GM12878 (cell line): ENCODE measurements around the gene TP73. TPM values are rescaled to one million over a fixed set of nuclear protein-coding genes. Genes with fewer than 3 reads are reported as not detected.

Experiments
- ATAC-seq: fragments of 200-7000 bp; cut with Tn5 transposase; 3 replicates; pipeline ENCODE4 v1.9.1; 2020; ENCODE audit warnings: mild to moderate bottlenecking, moderate library complexity
- BruUV-seq: library from RNA; stranded (reverse); fragments of 400-500 nt; replicated peaks from 2 replicates; lab custom pipeline; 2021; lab: Mats Ljungman, UMichigan
- CTCF ChIA-PET: fragments of 300-600 bp; sonication (Branson Sonifier 250); formaldehyde crosslinking; extraction: SDS; loops from one replicate; lab custom pipeline; 2021; ENCODE audit warnings: inconsistent platforms; lab: Yijun Ruan, JAX
- POLR2A ChIA-PET: fragments of 350-600 bp; formaldehyde crosslinking; extraction: SDS; loops from one replicate; lab custom pipeline; 2021; ENCODE audit warnings: inconsistent platforms; lab: Charles Lee
- RAD21 ChIA-PET: fragments of 300-600 bp; sonication (Branson Sonifier 250); formaldehyde crosslinking; loops from one replicate; lab custom pipeline; 2023; ENCODE audit warnings: antibody characterized with exemption; ENCODE audit not compliant: unreplicated experiment; lab: Charles Lee
- SMC1A ChIA-PET: fragments of 300-600 bp; sonication (Branson Sonifier 250); formaldehyde crosslinking; loops from one replicate; lab custom pipeline; 2023; ENCODE audit not compliant: unreplicated experiment, uncharacterized antibody; lab: Charles Lee
- DNase-seq: peaks from one replicate; pipeline ENCODE4 v3.0.0-alpha.2; 2011; ENCODE audit warnings: low read depth, low spot score
- FAIRE-seq: peaks from 3 replicates; lab custom pipeline; 2011; peaks lifted over from hg19 to GRCh38; lab: Jason Lieb, UNC
- H2AFZ ChIP-seq: 2 replicates; pipeline ENCODE4 v1.6.0; 2011; ENCODE audit warnings: low read depth, low read length, control low read depth; ENCODE audit not compliant: control insufficient read depth
- H3K27ac ChIP-seq: 2 replicates; pipeline ENCODE4 v1.5.1; 2011; ENCODE audit warnings: control low read depth; ENCODE audit not compliant: control insufficient read depth, insufficient read depth
- H3K27me3 ChIP-seq, 2 experiments: replicated peaks in 1 of 2; 2 replicates each; pipeline versions ENCODE4 v1.6.0 to v1.6.1; 2011; ENCODE audit warnings: low read length in 1 of 2; ENCODE audit not compliant: control insufficient read depth in 2 of 2, insufficient read depth in 2 of 2
- H3K36me3 ChIP-seq, 2 experiments: 2 replicates each; pipeline ENCODE4 v1.5.1; 2011; ENCODE audit warnings: low read length in 1 of 2; ENCODE audit not compliant: control insufficient read depth in 2 of 2, insufficient read depth in 2 of 2
- H3K4me1 ChIP-seq: 2 replicates; pipeline ENCODE4 v1.6.1; 2011; ENCODE audit warnings: mild to moderate bottlenecking, low read length, moderate library complexity, mixed read lengths; ENCODE audit not compliant: control insufficient read depth, insufficient read depth
- H3K4me2 ChIP-seq: 2 replicates; pipeline ENCODE4 v1.6.0; 2011; ENCODE audit warnings: control low read depth; ENCODE audit not compliant: control insufficient read depth, insufficient read depth
- H3K4me3 ChIP-seq: fragments of 200-600 bp; sonication (generic); 2 replicates; pipeline ENCODE4 v1.5.1; 2016
- H3K79me2 ChIP-seq: 2 replicates; pipeline ENCODE4 v1.6.0; 2011; ENCODE audit warnings: low read length; ENCODE audit not compliant: control insufficient read depth, insufficient read depth
- H3K9ac ChIP-seq: 2 replicates; pipeline ENCODE4 v1.8.0; 2011; ENCODE audit warnings: low read length, control low read depth, mixed read lengths; ENCODE audit not compliant: control insufficient read depth, insufficient read depth
- H3K9me3 ChIP-seq: replicated peaks from 3 replicates; pipeline ENCODE4 v1.5.1; 2011; ENCODE audit warnings: mild to moderate bottlenecking, low read length; ENCODE audit not compliant: control insufficient read depth, insufficient read depth
- H4K20me1 ChIP-seq: 2 replicates; pipeline ENCODE4 v1.6.0; 2011; ENCODE audit not compliant: control insufficient read depth, insufficient read depth
- CREM ChIP-seq: IDR thresholded peaks from 2 replicates; pipeline ENCODE4 v1.6.1; 2014; ENCODE audit warnings: antibody characterized with exemption, low read depth
- ETV6 ChIP-seq, 2 experiments: fragments of 450-650 bp in 1 of 2; IDR thresholded peaks in 1 of 2; conservative IDR thresholded peaks in 1 of 2; 2 replicates each; pipeline ENCODE4 v1.6.1; 2014; ENCODE audit warnings: antibody characterized with exemption in 1 of 2, borderline replicate concordance in 1 of 2, low read depth in 1 of 2, mild to moderate bottlenecking in 1 of 2, moderate library complexity in 1 of 2
- JUNB ChIP-seq: IDR thresholded peaks from 2 replicates; pipeline ENCODE4 v1.6.1; 2016; ENCODE audit warnings: antibody characterized with exemption, mild to moderate bottlenecking
- NFIC ChIP-seq: IDR thresholded peaks from 2 replicates; pipeline ENCODE4 v1.6.1; 2012; ENCODE audit warnings: low read depth, mild to moderate bottlenecking, inconsistent platforms, low read length, moderate library complexity
- PAX8 ChIP-seq: fragments of 450-650 bp; IDR thresholded peaks from 2 replicates; pipeline ENCODE4 v1.6.1; 2017; ENCODE audit warnings: mild to moderate bottlenecking, moderate library complexity
- SIN3A ChIP-seq: IDR thresholded peaks from 2 replicates; pipeline ENCODE4 v1.6.1; 2012; ENCODE audit warnings: low read depth, low read length, improper control_type of control experiment
- WGBS: methylation state at CpG from one replicate; pipeline ENCODE4 v1.1.6; 2016; ENCODE audit warnings: low lambda C conversion rate; ENCODE audit not compliant: insufficient replicate concordance, insufficient coverage; ENCODE audit errors: missing lambda C conversion rate; 5-methylcytosine and 5-hydroxymethylcytosine counted together
- in situ Hi-C: fragments of 300-500 bp; cut with MboI; formaldehyde crosslinking; loops from 9 replicates; pipeline ENCODE4 v1.14.3; 2018; ENCODE audit warnings: mixed read lengths
- intact Hi-C: fragments of 100-400 bp; cut with micrococcal nuclease; formaldehyde crosslinking; loops from one replicate; pipeline ENCODE4 v1.14.2; 2022; ENCODE audit not compliant: unreplicated experiment
- polyA plus RNA-seq, 11 experiments: library from polyadenylated mRNA; depleted of rRNA in 4 of 11; unstranded in 6 of 11; stranded (reverse) in 5 of 11; fragments of >200 nt; fragmentation: Nextera tagmentation in 4 of 11; fragmentation: Illumina TruSeq in 1 of 11; extraction: Ambion mirVana in 4 of 11; extraction: Trizol in 1 of 11; gene quantifications; 1 replicate in 1 of 11; 2 replicates in 10 of 11; pipeline versions ENCODE4 v1.2.1 to v1.2.3, GENCODE V29; 2011 to 2016; ENCODE audit warnings: inconsistent platforms in 2 of 11, missing spikeins in 2 of 11, low read depth in 1 of 11
- total RNA-seq, 4 experiments: library from RNA; depleted of rRNA in 3 of 4; stranded (reverse); fragments of >200 nt in 3 of 4; fragmentation: Illumina TruSeq in 1 of 4; extraction: Trizol in 1 of 4; gene quantifications; 2 replicates each; pipeline versions ENCODE4 v1.2.1 to v1.2.3, GENCODE V29; 2013 to 2021
- TF ChIP-seq, protein P1 (sequence below): IDR thresholded peaks from 2 replicates; pipeline ENCODE4 v1.6.1; 2011; ENCODE audit warnings: borderline replicate concordance, low read depth, mild to moderate bottlenecking, moderate library complexity, mixed read lengths, low read length; ENCODE audit not compliant: insufficient read depth; ENCODE audit errors: extremely low read length
- TF ChIP-seq, protein P2 (sequence below): fragments of 450-650 bp; IDR thresholded peaks from 2 replicates; pipeline ENCODE4 v1.6.1; 2016; ENCODE audit warnings: mild to moderate bottlenecking

Gene TP73
- total and polyA plus RNA-seq, 10 of the 15 experiments (the other 5 are each of a cell fraction or from before 2014, with no cell fraction given) = 0.08 to 54.2 (median 14.9) TPM

DNA sequence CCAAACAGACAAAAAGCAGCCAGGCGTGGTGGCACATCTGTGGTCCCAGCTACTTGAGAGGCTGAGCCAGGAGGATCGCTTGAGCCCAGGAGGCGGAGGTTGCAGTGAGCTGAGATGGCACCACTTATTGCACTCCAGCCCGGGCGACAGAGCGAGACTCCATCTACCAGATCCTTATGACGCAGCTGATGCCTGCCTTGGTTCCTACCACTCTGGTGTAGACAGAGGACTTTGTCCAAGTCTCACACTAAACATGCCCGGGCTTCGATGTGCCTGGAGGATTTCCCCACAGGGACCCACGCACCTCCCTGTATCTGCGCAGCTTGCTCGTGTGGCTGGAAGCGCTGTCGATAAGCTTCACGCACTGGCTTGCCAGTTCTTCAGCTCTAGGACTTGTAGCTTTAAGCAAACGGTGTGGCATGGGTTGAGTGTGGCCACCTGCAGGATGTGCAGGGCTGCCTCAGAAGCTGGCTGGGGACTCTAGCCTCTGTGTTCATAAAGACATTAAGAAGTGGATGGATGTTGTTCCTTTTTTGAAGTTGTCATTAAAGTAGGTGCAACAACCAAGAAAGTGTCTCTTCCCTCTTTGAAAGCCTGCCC, 22.7 kb upstream of the TP73 start:
- H3K4me3 ChIP-seq = no peak overlapping the region
- BruUV-seq = TSS peak; percentile 73
- CTCF ChIA-PET = interaction anchor here (1.0 to 2.9 kb wide), 5 partner anchors 9 to 95 kb away, joined by 3 to 15 read pairs (median 3); no protein-coding TSS in a partner anchor
- peaks cover 10 to 13% of the 10 kb centered on the region in 2 experiments for H3K36me3 ChIP-seq
- WGBS = 95% methylated on average over 16 of the region's 16 CpGs
- DNase-seq = no peak
- in situ Hi-C loops (loop anchor here (10.0 kb wide), 1 partner anchor 145 kb away; no protein-coding TSS in a partner anchor), intact Hi-C loops (no loop called here)
- no peak overlapping the region for H3K27ac ChIP-seq
- H2AFZ ChIP-seq = no peak overlapping the region
- H4K20me1 ChIP-seq = no peaks in the 10 kb centered on the region
- H3K9me3 ChIP-seq = no peaks in the 10 kb centered on the region
- no peak overlapping the region for H3K9ac ChIP-seq
- ATAC-seq = no peak
- H3K4me2 ChIP-seq = no peak overlapping the region
- SMC1A ChIA-PET = interaction anchor here (0.7 to 2.5 kb wide), 2 partner anchors 10 to 173 kb away, joined by 3 to 10 read pairs; no protein-coding TSS in a partner anchor
- H3K27me3 ChIP-seq = no peaks in the 10 kb centered on the region
- H3K4me1 ChIP-seq = no peaks in the 10 kb centered on the region
- RAD21 ChIA-PET = no interaction called here
- no peak for FAIRE-seq
- TF ChIP-seq PAX8 (no peak), JUNB (no peak), ETV6 (conservative IDR thresholded peaks at IDR 0.05 in 1 of 2, IDR thresholded peaks at IDR 0.05 in 1 of 2; ENCODE audit: borderline replicate concordance in 1 of 2, low read depth in 1 of 2) (no peak), SIN3A (no peak), NFIC (no peak), CREM (no peak)
- TF ChIP-seq, protein P1, sequence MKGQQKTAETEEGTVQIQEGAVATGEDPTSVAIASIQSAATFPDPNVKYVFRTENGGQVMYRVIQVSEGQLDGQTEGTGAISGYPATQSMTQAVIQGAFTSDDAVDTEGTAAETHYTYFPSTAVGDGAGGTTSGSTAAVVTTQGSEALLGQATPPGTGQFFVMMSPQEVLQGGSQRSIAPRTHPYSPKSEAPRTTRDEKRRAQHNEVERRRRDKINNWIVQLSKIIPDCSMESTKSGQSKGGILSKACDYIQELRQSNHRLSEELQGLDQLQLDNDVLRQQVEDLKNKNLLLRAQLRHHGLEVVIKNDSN = no peak
- TF ChIP-seq, protein P2, sequence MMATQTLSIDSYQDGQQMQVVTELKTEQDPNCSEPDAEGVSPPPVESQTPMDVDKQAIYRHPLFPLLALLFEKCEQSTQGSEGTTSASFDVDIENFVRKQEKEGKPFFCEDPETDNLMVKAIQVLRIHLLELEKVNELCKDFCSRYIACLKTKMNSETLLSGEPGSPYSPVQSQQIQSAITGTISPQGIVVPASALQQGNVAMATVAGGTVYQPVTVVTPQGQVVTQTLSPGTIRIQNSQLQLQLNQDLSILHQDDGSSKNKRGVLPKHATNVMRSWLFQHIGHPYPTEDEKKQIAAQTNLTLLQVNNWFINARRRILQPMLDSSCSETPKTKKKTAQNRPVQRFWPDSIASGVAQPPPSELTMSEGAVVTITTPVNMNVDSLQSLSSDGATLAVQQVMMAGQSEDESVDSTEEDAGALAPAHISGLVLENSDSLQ = no peak
- H3K79me2 ChIP-seq = no peaks in the 10 kb centered on the region
- POLR2A ChIA-PET = interaction anchor here (0.6 kb wide), 1 partner anchor 1972 kb away, joined by 3 read pairs; no protein-coding TSS in a partner anchor
